Stimulated activated CD4-positive, alpha-beta T cell treated with anti-CD3 and anti-CD28 coated beads, Interleukin-2, amount 100 ng/mL, for 48 hours (primary cell): Measurements from ENCODE around the gene DSCAML1.

Experiments
- DNase-seq, 2 donors: peaks; one replicate each; pipeline ENCODE4 v3.0.0-alpha.2; 2020

The DSCAML1 gene

GRCh38 chr11:117570701-117571100, 226.3 kb downstream of the DSCAML1 start:
- no peak for DNase-seq

- no peak for DNase-seq
These were observed 227.1 kb downstream of the DSCAML1 start for GRCh38 chr11:117569911-117570310.

- DNase-seq: no peak
These were observed 231.3 kb downstream of the DSCAML1 start for GRCh38 chr11:117565709-117566108.

- DNase-seq: no peak
These were observed 232.7 kb downstream of the DSCAML1 start for GRCh38 chr11:117564321-117564720.

- no peak for DNase-seq
These were observed 233.5 kb downstream of the DSCAML1 start for GRCh38 chr11:117563556-117563955.

DNA sequence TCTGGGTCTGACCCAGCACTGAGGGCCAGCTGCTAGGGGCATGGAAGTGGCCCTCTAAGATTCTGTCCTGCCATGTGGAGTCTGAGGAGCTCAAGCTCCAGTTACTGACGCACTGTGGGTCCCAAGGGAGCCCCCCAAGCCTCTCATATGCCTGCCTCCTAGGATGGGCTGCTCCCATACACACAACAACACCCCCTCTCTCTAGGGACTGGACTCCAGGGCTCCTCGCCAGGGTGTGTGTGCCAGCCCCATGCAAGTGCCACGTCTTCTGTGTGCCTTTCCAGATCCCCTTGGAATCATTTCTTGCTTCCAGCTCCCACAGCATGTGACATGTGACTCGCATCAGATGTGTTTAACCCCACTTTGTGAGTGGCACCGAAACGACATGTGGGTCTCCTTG, 234.9 kb downstream of the DSCAML1 start:
- DNase-seq: no peak

GRCh38 chr11:117560780-117561530, 236.1 kb downstream of the DSCAML1 start:
- DNase-seq: no peak

- DNase-seq: no peak
These were observed 237.3 kb downstream of the DSCAML1 start for GRCh38 chr11:117559698-117560097.

DNA sequence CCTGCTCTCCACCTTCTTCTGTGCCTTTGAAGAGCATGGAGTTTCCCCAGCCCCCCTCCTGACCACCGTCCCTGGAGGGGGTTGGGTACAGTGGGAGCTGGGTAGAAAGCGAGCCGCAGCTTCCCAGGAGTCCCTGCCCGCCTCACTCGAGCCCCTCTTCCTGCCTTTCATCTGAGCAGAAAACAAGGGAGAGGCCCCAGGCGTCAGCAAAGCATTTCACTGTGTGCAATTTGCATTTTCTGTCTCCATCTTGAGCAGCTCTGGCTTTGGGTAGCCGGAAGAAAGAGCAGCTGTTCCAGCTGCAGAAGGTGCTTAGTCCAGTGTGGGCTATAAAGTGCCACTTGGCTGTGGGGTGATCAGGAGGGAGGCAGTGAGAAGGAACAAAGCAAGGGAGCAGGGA, 239.7 kb downstream of the DSCAML1 start:
- no peak for DNase-seq

DNA sequence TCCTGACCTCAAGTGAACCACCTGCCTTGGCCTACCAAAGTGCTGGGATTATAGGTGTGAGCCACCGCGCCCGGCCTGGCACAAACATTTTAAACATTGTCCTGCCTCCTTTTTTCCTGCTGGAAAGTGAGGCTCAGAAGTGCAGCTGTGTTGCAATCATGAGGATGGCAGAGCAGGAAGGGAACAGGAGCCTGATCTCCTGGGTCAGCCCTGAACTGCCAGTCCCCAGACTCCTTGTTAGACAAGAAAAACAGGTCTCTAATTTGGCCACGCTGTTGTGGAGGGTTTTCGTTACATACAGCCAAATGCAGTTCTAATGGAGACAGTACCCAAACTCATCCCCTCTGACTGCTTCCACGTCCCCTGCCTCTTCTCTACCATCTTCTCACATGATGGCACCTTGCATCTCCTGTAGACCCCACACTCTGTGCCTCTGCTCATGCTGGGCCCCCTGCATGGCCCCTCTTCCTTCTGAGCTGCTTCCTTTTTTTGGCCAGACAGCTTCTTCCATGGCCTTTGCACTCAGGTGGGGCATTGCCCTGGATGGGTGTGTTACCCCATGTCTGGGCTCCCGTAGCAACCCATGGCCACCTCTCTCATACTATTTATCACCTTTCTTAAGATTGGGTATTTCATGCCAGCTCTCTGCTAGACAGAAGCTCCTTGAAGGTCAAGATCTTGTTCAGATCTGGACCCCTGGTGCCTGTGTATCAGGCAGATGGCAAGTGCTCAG, 242.2 kb downstream of the DSCAML1 start:
- no peak for DNase-seq

DNA sequence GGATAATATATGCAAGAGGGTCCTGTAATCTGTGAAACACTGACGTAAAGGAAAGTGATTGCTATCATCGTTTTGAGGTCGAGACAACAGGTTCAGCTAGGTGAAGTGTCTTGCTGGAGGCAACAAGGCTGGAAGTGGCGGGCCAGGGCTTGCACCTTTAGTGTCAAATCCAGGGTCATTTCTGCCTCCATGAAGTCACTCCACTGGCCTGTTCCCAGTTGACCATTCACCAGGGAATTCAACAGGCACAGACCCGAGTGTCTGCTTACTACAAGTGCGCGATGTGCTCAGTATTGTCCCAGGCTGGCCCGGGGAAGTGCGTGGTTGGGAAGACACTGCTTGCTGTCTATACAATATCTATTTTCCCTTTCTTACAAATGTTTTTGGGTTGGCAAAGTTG, 244.4 kb downstream of the DSCAML1 start:
- DNase-seq: no peak

GRCh38 chr11:117551761-117552343, 245.2 kb downstream of the DSCAML1 start:
- DNase-seq: no peak

- no peak for DNase-seq
These were observed 246.6 kb downstream of the DSCAML1 start for GRCh38 chr11:117550466-117550865.

- DNase-seq: no peak
These were observed 247.6 kb downstream of the DSCAML1 start for GRCh38 chr11:117549417-117549816.

- DNase-seq: no peak
These were observed 248.1 kb downstream of the DSCAML1 start for GRCh38 chr11:117548876-117549275.

DNA sequence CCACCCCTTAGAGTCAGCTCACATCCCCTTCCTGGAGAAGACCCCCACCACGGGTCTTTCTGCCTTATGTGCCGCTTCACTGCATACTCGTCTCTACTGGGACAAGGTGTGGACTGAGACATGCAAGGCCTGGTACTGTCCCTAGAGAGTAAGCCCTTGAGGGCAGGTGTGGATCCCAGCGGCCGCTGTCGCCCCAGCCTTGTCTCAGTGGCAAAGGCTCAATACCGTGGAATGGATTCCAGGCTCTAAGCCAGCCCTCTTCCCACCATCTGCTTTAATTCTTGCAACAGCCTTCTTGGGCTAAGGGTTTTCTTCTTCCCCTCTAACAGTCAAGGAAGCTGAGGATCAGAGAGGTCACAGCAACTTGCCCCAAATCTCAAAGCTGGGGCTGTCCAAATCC, 249.1 kb downstream of the DSCAML1 start:
- no peak for DNase-seq

DNA sequence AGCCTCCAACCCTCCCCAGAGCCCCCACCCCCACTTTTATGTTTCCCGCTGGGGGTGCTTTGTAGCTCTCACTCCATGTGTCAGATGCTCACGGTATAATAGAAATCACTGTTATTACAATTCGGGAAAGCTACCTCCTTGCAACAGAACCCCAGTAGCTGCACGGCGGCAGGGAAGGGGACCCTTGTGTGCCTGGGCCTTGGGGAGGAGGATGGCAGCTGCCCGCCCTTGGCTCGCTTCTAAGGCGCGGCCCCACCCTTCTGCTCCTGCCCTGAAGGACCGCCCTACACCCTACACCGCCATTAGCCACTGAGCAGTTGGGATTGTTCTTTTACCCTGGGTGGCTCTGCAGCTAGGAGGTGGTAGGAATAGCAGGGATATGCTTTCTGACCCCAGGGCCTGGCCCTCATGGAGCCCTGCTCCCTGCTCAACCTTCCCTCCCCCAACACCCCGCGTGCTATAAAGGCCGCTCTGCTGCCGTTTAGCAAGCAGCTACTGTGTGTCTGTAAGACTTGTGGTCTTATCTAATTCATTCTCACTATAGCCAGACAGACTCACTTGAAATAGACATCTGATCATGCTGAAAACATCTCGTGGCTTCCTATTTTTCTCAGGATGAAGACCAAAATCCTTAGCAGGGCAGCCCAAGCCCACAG, 249.7 kb downstream of the DSCAML1 start:
- DNase-seq: no peak

DNA sequence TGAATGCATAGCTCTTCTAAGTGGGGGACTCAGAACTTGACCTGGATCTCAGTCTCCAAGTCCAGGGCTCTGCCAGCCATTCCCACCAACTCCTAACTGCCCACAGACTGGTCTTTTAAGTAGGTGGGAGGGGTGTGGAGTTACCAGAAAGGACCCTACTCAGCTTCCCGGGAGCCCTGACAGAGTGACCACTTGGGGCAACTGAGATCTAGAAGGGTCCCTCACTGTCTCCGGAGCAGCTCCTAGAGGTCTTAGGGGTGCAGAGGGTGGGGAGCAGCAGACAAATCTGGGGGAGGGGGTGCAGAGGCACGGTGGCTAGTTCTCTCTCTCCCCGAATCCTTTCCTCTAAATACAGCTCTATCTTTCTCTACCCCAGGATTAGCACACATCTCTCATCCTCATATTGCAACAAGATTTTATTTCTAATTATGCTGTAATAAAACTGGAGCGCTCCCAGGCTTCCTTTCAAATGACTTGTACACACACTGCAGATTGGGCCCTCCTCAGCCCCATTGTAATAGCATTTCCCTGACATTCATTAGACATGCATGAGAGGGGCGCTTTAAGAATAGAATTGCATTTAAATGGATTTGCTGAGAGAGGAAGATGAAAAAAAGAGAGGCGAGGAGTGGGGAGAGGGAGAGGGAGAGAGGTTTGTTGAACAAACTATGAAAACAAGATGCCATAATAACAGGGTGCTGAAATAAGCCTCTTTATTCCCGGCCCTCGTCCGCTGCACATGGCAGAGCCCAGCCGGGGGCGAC, 250.4 kb downstream of the DSCAML1 start:
- DNase-seq: no peak

DNA sequence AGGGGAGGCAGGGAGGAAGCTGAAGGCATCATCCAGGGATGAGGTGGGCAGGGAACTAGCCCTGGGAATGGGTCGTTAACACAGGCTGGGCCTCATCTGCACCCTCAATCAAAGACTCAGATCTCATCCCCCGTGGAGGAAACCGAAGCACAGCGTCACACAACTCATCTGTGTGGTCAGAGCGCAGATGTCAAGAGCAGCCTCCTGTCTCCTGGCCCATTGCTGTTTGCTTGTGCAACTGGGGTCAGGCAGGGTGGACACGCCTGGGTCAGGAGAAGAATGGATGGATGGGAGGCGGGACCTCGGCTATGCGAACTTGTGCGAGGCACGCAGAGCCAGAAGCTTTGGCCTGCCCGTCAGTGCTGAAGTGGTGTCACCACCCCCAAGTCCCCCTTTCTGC, 251.3 kb downstream of the DSCAML1 start:
- no peak for DNase-seq

- no peak for DNase-seq
These were observed 252.8 kb downstream of the DSCAML1 start for GRCh38 chr11:117544130-117544800.

GRCh38 chr11:117541211-117541610, 255.8 kb downstream of the DSCAML1 start:
- no peak for DNase-seq
